ENCODE measurements around the gene CLEC2L.

Gene CLEC2L

DNA sequence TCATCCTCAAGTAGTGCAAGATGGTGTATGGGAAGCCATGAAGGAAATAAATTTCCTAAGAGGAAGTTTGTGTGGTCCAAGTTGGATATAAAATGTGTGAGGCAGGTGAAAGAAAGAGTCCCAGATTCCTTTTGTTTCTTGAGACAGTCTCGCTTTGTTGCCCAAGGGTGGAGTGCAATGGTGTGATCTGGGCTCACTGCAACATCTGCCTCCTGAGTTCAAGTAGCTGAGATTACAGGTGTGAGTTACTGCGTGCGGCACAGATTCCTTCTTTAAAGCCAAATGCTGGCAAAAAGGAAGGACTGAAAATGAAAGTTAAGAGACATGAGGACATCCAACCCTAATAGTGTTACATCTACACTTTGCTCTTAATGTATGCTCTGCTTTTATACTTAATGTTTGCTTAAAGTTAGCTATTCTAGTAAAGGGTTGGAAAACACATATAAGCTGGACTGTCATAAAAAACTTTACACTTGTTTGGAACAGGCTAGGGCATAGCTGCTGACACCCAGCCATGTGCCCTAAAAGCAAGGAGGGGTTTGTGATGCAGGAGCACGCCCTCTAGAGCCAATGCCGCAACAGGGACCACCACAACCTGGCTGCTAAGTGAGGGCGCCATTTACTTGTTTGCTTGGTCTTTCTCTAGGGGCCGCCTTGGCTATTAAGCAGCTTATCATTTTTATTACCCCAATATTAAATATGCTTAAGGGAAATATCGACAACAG is 34.5 kb downstream of the CLEC2L start:
- no peak for DNase-seq (ENCODE audit: low spot score)

DNA sequence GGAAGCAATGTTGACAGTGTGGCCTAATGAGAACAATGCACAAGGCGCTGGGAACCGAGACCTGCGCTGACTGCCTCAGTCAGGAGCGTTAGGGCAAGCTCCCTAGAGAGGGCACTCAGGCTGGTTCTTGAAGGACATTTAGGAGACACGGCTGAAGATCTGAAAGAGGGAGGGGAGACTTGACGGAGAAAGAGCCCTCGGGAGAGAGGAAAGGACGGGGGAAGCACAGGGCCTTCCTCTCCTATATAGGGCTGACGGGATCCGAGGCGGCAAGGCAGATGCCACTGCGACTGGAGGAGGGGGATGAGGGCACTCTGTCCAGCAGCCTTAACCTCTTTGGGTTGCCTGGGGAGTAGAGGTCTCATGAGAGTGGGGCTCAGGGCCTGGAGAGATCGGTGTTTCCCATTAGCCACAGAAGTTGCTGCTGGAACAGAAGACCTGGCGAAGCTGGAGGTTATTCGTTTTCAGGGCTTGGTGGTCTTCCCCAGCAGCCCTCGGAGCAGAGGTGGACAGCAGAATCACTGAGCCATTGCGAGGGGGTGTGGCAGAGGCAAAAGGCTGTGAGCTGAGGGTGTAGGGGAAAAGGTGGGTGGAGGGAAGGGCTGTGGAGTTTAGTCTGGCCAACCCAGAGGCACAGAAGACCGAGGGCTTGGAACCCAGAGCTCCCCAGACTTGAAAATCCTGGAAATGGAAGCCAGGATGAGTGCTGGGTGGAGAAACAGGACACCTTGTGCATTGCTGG is 36.0 kb downstream of the CLEC2L start:
- DNase-seq (ENCODE audit: low spot score): no peak

DNA sequence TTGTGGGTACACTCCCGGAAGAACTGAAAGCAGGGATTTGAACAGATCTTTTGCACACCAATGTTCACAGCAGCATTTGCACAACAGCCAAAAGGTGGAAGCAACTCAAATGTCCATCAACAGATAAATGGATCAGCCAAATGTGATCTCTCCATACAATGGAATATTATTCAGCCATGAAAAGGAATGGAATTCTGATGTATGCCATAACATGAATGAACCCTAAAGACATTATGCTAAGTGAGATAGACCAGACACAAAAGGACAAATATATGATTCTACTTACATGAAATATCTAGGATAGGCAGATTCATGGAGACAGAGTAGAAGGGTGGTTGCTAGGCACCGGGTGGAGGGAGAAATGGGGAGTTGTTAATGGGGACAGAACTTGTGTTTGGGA is 36.7 kb downstream of the CLEC2L start:
- no peak for DNase-seq (ENCODE audit: low spot score)

GRCh38 chr7:139560678-139561077 is 37.2 kb downstream of the CLEC2L start:
- DNase-seq (ENCODE audit: low spot score): no peak

GRCh38 chr7:139562491-139562890 is 39.0 kb downstream of the CLEC2L start:
- no peak for DNase-seq (ENCODE audit: low spot score)

DNA sequence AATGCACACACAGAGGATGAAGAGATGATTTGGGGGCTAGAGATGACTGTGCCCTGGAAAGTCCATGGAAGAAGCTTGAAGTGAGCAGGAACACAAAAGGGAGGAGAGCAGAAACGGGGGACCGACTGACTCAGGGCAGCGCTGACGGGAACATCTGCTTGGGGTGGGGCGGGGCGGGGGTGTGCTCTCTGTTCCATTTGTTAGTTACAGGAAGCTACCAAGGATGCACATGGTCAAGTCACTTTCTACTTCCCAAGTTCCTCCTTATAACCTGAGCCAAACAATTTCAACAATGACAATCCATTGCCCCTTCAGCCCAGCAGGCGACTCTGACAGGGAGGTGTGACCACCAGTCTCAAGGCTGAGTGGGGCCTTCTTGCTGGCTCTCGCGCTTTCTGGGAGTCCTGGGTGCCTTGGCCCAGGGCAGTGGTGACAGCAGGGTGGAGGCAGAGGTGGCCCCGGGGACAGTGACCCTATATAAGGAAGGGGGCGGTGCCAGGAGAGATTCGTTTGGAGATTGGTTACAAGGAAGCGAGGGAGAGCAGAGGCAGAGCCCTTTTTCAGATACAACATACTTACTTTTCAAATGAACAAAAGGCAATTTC is 39.6 kb downstream of the CLEC2L start:
- DNase-seq (ENCODE audit: low spot score): no peak

GRCh38 chr7:139563856-139564255 is 40.4 kb downstream of the CLEC2L start:
- DNase-seq (ENCODE audit: low spot score): no peak

GRCh38 chr7:139566075-139566474 is 42.6 kb downstream of the CLEC2L start:
- no peak for DNase-seq (ENCODE audit: low spot score)

GRCh38 chr7:139566736-139567646 is 43.5 kb downstream of the CLEC2L start:
- no peak for DNase-seq (ENCODE audit: low spot score)

GRCh38 chr7:139567647-139568345 is 44.3 kb downstream of the CLEC2L start:
- no peak for DNase-seq (ENCODE audit: low spot score)

- DNase-seq (ENCODE audit: low spot score): no peak
Observed at GRCh38 chr7:139568346-139568675, 44.8 kb downstream of the CLEC2L start.

DNA sequence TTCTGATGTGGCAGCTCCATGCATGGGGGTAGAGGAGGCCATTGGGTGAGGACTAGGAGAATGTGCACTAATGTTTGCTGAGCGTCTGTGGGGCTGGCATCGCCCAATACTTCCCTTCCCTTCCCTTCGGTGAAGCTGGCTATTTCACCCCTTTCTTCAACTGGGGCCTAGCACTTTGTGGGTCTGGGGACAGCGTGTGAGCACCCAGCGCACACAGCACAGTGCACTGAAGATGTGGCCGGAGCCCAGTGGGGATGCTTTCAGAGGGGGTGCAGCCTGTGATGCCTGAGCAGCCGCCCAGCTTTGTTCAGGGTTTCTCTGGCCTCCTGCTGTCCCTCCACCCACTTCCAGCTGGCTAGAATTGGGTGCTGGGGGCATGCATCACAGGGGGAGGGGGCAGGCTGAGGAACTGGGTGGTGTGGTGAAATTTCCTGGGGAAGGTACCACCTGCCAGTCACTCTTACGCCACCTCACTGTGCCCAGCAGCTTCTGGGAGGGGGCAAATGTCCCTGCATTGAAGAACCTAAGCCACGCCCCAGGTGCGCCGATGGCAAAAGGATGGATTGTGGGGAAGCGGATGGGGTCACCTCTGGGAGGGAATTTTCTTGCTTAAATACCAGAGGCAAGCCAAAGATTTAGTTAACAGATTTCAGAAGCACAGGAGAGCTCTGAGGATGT is 45.5 kb downstream of the CLEC2L start:
- no peak for DNase-seq (ENCODE audit: low spot score)

GRCh38 chr7:139570119-139570518 is 46.6 kb downstream of the CLEC2L start:
- no peak for DNase-seq (ENCODE audit: low spot score)

GRCh38 chr7:139570626-139571025 is 47.1 kb downstream of the CLEC2L start:
- no peak for DNase-seq (ENCODE audit: low spot score)

DNA sequence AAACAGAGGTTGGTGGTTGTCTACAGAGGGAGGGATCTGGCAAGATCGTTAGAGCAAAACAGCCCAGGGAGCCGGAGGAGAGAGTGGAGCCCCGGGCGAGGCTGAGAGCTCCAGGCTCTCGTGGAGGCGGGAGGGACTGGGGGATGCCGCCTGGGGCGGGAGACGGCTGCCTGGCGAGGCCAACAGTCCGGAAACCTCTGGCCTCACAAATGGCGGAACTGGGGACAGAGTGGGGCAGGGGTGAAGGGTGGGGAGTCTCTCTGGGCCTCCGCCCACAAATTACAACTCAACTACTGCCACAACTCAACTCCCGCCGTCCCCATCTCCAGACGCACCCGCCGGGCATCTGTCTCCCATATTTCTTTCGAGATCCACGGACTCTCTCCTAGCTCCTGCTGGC is 47.7 kb downstream of the CLEC2L start:
- no peak for DNase-seq (ENCODE audit: low spot score)

DNA sequence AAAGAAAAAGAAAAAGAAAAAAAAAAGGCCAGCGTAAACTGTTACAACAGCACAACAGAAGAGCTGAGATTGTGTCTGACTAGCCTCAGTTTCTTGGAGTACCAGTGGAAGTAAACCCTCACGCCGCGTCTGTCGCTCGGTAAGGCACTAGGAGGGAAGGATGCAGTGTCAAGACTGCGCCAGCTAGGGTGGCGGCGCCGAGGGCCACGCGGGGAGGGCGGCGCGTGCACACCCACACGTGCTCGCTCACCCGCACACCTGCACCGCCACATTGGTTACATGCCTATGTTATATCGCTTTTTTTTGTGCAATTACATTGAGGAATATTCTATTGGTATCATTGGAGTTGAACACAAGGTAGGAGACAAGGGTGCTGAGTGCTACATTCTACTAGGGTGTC is 48.2 kb downstream of the CLEC2L start:
- DNase-seq (ENCODE audit: low spot score): no peak

GRCh38 chr7:139572071-139572470 is 48.6 kb downstream of the CLEC2L start:
- no peak for DNase-seq (ENCODE audit: low spot score)

GRCh38 chr7:139572704-139573385 is 49.4 kb downstream of the CLEC2L start:
- DNase-seq (ENCODE audit: low spot score): no peak

GRCh38 chr7:139573871-139574270 is 50.4 kb downstream of the CLEC2L start:
- DNase-seq (ENCODE audit: low spot score): no peak

GRCh38 chr7:139574618-139575337 is 51.3 kb downstream of the CLEC2L start:
- no peak for DNase-seq (ENCODE audit: low spot score)
